Stimulated activated CD8-positive, alpha-beta memory T cell treated with anti-CD3 and anti-CD28 coated beads, Interleukin-2, amount 100 ng/mL, for 48 hours (primary cell): ENCODE measurements around the gene RRP1B.
"Not testable (repeated sequence)": the region's sequence is repeated elsewhere in the genome, so short reads cannot be mapped to it uniquely, and the experiment has no call there.

Experiments
- DNase-seq, 2 donors: peaks; one replicate each; pipeline ENCODE4 v3.0.0-alpha.2; 2020; ENCODE audit warnings: low read depth in 2 of 2

Gene RRP1B

GRCh38 chr21:43699933-43700599 lies 40.7 kb downstream of the RRP1B start:
- no peak for DNase-seq

GRCh38 chr21:43701936-43702784 lies 42.8 kb downstream of the RRP1B start:
- no peak for DNase-seq

- no peak for DNase-seq
These were observed 43.4 kb downstream of the RRP1B start for GRCh38 chr21:43702785-43703034.

GRCh38 chr21:43703035-43703880 lies 43.9 kb downstream of the RRP1B start:
- DNase-seq: peak in 1 of 2 donors; percentile 17

- DNase-seq: no peak
These were observed 48.1 kb downstream of the RRP1B start for GRCh38 chr21:43707462-43707861.

- no peak for DNase-seq
These were observed 49.5 kb downstream of the RRP1B start for GRCh38 chr21:43708745-43709381.

GRCh38 chr21:43712268-43712942 lies 53.0 kb downstream of the RRP1B start:
- no peak for DNase-seq

GRCh38 chr21:43713123-43713522 lies 53.8 kb downstream of the RRP1B start:
- DNase-seq: not testable (repeated sequence)

- DNase-seq: no peak
These were observed 57.2 kb downstream of the RRP1B start for GRCh38 chr21:43716376-43717165.

- no peak for DNase-seq
These were observed 58.0 kb downstream of the RRP1B start for GRCh38 chr21:43717166-43717853.

- DNase-seq: no peak
These were observed 58.9 kb downstream of the RRP1B start for GRCh38 chr21:43717967-43718871.

- peak; percentile 65 to 74 for DNase-seq
These were observed 59.8 kb downstream of the RRP1B start, which contains the start of gene PDXK for GRCh38 chr21:43718872-43719747. PDXK (plus strand) TSS chr21:43719129; CDS start chr21:43719295, 166 bp downstream.

- no peak for DNase-seq
These were observed 60.6 kb downstream of the RRP1B start for GRCh38 chr21:43719748-43720538.

GRCh38 chr21:43720539-43721166 lies 61.3 kb downstream of the RRP1B start:
- DNase-seq: no peak

- DNase-seq: no peak
These were observed 61.8 kb downstream of the RRP1B start for GRCh38 chr21:43721206-43721605.

GRCh38 chr21:43721939-43722338 lies 62.6 kb downstream of the RRP1B start:
- DNase-seq: no peak

GRCh38 chr21:43723648-43724047 lies 64.3 kb downstream of the RRP1B start:
- DNase-seq: no peak
